Osteocyte (in vitro differentiated cells): ENCODE measurements around the gene RASSF5. TPM values are rescaled to one million over a fixed set of nuclear protein-coding genes. Genes with fewer than 3 reads are reported as not detected.

Experiments used
- DNase-seq: peaks from one replicate; pipeline ENCODE4 v3.0.0; 2021; ENCODE audit warnings: mixed read lengths; ENCODE audit not compliant: unreplicated experiment; ENCODE audit errors: extremely low spot score
- H3K27ac Mint-ChIP-seq: one replicate; pipeline ENCODE4 v1.8.0; 2021; ENCODE audit warnings: mild to moderate bottlenecking, mixed read lengths; ENCODE audit not compliant: unreplicated experiment
- H3K27me3 Mint-ChIP-seq: one replicate; pipeline ENCODE4 v1.8.0; 2021; ENCODE audit warnings: mixed read lengths; ENCODE audit not compliant: unreplicated experiment
- H3K36me3 Mint-ChIP-seq: one replicate; pipeline ENCODE4 v1.8.0; 2021; ENCODE audit warnings: mixed read lengths; ENCODE audit not compliant: unreplicated experiment
- H3K4me1 Mint-ChIP-seq: one replicate; pipeline ENCODE4 v1.8.0; 2021; ENCODE audit warnings: mixed read lengths; ENCODE audit not compliant: unreplicated experiment
- H3K4me3 Mint-ChIP-seq: one replicate; pipeline ENCODE4 v1.8.0; 2021; ENCODE audit warnings: mild to moderate bottlenecking, moderate library complexity, mixed read lengths; ENCODE audit not compliant: unreplicated experiment
- H3K9me3 Mint-ChIP-seq: one replicate; pipeline ENCODE4 v1.8.0; 2021; ENCODE audit warnings: mixed read lengths; ENCODE audit not compliant: unreplicated experiment
- CTCF ChIP-seq: fragments of 200-600 bp; sonication (generic); IDR thresholded peaks from 2 replicates; pipeline ENCODE4 v1.5.0; 2021; ENCODE audit warnings: antibody characterized with exemption, mild to moderate bottlenecking, moderate library complexity
- total RNA-seq: library from RNA; stranded (reverse); gene quantifications from 2 replicates; pipeline ENCODE4 v1.2.1, GENCODE V29; 2021

The RASSF5 gene
- total RNA-seq, 1 donor from 2014 or later, result not detected

- no peak for DNase-seq
- H3K27ac Mint-ChIP-seq, result no peak overlapping the region
- H3K4me3 Mint-ChIP-seq, result no peak overlapping the region
- H3K9me3 Mint-ChIP-seq, result no peaks in the 10 kb centered on the region
- no peaks in the 10 kb centered on the region for H3K36me3 Mint-ChIP-seq
- H3K27me3 Mint-ChIP-seq, result peaks cover 54% of the 10 kb centered on the region
- TF ChIP-seq CTCF, result no peak
- no peaks in the 10 kb centered on the region for H3K4me1 Mint-ChIP-seq
These were observed 61.5 kb downstream of the RASSF5 start for GRCh38 chr1:206568779-206569352.

DNA sequence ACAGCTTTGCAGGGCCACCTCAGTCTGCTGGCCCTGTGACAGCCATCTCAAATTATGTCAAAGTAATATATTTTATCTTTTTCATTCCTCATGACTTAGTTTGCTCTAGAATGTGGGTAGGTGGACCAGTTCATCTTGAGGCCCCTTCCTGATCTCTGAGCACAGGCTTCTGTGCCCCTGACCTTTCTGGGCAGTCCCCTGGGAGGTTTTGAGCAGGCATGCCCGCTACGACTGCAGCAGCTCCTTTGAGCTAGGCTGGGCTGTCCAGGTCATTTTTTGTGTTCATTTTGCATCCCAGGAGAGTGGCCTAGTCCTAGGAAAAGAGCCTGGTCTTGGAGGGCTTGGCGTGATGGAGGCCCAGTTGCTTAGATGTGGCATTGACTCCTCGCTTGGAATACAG, 62.2 kb downstream of the RASSF5 start:
- no peak for DNase-seq
- Mint-ChIP-seq H3K27ac (no peak overlapping the region), H3K27me3 (peaks cover 48% of the 10 kb centered on the region), H3K4me3 (no peak overlapping the region), H3K36me3 (no peaks in the 10 kb centered on the region), H3K4me1 (no peaks in the 10 kb centered on the region), H3K9me3 (no peaks in the 10 kb centered on the region)
- TF ChIP-seq CTCF, result no peak

- no peak overlapping the region for H3K27ac Mint-ChIP-seq
- no peak for DNase-seq
- no peak for TF ChIP-seq CTCF
- no peak overlapping the region for H3K4me3 Mint-ChIP-seq
- H3K4me1 Mint-ChIP-seq, result peaks cover 4% of the 10 kb centered on the region
- peaks cover 38% of the 10 kb centered on the region for H3K27me3 Mint-ChIP-seq
- H3K9me3 Mint-ChIP-seq, result no peaks in the 10 kb centered on the region
- no peaks in the 10 kb centered on the region for H3K36me3 Mint-ChIP-seq
These were observed 63.2 kb downstream of the RASSF5 start for GRCh38 chr1:206570529-206570928.

DNA sequence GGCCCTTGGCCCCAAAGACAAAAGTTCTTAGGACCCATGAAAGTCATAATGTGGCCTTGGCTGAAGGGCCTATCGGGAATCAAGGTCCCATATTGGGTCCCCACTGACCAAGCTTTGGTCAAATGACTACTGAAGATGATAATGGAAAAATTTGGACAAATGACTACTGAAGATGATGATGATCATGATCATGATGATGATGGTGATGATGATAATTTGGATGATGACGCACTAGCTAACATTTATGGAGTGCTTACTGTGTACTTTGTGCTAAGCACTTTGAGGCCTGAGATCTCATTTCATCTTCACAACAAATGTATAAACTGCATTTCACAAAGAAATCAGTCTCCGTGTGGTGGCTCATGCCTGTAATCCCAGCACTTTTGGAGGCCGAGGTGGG, 65.5 kb downstream of the RASSF5 start:
- peaks cover 32% of the 10 kb centered on the region for H3K27me3 Mint-ChIP-seq
- H3K4me1 Mint-ChIP-seq, result peaks cover 4% of the 10 kb centered on the region
- no peak for DNase-seq
- no peak overlapping the region for H3K4me3 Mint-ChIP-seq
- no peaks in the 10 kb centered on the region for H3K36me3 Mint-ChIP-seq
- H3K27ac Mint-ChIP-seq, result no peak overlapping the region
- no peak for TF ChIP-seq CTCF
- H3K9me3 Mint-ChIP-seq, result no peaks in the 10 kb centered on the region

GRCh38 chr1:206573319-206573718, 66.0 kb downstream of the RASSF5 start:
- peaks cover 34% of the 10 kb centered on the region for H3K27me3 Mint-ChIP-seq
- peaks cover 4% of the 10 kb centered on the region for H3K4me1 Mint-ChIP-seq
- no peak overlapping the region for H3K4me3 Mint-ChIP-seq
- no peak for TF ChIP-seq CTCF
- no peak for DNase-seq
- H3K9me3 Mint-ChIP-seq, result no peaks in the 10 kb centered on the region
- no peaks in the 10 kb centered on the region for H3K36me3 Mint-ChIP-seq
- H3K27ac Mint-ChIP-seq, result no peak overlapping the region
